Globus pallidus (tissue), 1 donor: ENCODE measurements around the gene SLX4IP.
A peak's percentile ranks its signal among the peaks of the same experiment; 100 is the strongest.
"Not testable (repeated sequence)": the region's sequence is repeated elsewhere in the genome, so short reads cannot be mapped to it uniquely, and the experiment has no call there.

Source experiments
- DNase-seq: peaks from one replicate; pipeline ENCODE4 v3.0.0-alpha.2; 2015; ENCODE audit warnings: low spot score

The SLX4IP gene

DNA sequence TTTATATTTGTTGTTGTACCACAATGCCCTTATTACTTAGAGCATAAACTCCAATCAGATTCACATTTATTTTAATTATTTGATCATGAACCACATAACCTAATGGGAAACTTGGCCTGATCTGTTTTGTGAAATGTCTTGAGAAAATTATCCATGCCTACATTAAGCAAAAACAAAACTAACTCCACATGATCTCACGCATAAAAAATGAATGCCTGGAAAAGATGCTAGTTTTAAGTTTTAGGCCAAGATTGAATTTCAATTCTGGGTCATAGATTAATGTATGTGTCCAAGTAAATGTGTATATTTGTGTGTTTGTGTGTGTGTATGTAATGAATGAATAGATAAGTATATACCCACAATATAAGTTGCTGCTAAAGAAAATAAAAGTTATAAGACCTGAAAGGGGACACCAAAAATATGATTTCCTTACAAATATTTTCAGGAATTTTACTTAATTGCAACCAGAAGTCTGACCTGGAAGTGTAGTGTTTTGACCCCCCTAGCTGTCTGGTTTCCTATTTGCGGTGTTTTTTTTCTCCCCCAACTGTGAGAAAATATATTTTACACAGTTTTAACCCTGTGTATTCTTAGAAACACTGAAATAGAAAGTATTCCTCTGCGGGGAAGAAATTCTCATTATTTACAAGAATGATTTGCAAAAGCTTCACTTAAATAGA lies 141.4 kb downstream of the SLX4IP start:
- DNase-seq = no peak

DNA sequence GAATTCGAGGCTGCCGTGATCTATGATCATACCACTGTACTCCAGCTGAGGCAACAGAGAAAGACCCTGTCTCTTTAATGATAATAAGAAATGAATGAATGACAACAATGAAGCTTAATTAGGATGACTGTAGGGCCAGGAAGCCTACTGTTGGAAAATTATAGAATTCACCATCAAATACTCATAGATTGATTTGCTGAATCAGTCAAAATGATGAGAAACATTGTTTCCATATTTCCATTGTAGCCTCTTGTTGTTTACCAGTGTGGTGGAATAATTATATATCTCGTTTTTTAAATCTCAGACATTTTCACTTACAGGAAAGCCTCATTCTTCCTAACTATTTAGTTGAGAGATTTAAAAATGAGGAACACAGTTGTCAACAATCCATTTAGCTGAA lies 142.5 kb downstream of the SLX4IP start:
- DNase-seq = no peak

DNA sequence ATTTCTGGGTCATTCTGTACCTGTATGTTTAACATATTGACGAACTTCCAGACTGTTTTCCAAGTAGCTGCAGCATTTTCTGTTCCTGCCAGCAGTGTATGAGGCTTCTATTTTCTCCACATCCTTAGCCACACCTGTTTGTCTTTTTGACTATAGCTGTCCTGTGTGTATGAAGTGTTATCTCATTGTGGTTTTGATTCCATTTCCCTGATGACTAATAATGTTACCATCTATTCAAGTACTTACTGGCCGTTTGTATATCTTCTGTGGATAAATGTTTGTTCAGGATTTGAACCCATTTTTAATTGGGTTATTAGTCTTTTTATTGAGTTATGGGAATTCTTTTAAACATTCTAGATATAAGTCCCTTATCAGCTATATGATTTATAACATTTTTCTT lies 143.5 kb downstream of the SLX4IP start:
- DNase-seq = no peak

DNA sequence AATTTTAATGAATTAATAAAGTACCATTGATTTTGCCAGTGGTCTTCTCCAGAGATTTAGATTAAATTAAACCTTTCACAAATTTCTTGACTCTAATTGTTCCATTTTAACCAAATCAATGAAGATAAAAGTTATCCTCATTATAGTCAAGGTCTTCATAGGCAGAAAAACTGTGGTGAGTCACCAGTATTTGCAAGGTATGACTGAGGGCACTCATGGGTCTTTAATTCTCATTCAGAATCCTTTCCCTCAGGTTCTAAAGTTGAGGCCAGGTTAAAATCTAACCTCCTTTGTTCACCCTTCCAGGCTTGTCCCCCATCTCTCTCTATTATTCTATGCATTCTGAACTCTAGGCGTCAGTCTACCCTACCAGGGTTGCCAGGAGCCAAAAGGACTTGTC lies 144.8 kb downstream of the SLX4IP start:
- DNase-seq = no peak

DNA sequence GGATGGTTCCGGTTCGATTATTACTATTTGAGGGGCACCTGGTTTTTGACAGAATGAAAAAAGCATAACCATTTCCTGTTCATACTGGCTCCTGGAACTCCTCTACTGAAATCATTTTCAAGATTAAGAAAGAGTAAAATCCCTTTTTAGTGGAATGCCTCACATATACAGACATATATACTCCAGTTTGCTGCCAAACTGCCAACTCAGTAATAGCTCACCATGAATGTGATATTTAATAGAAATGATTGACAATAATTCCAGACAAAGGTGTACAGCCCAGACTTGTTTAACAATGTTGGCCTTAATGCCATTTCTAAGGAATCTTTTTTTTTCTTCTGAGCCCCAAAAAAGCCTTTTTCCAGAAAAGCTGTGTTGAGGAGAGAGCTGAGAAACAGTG lies 145.6 kb downstream of the SLX4IP start:
- no peak for DNase-seq

DNA sequence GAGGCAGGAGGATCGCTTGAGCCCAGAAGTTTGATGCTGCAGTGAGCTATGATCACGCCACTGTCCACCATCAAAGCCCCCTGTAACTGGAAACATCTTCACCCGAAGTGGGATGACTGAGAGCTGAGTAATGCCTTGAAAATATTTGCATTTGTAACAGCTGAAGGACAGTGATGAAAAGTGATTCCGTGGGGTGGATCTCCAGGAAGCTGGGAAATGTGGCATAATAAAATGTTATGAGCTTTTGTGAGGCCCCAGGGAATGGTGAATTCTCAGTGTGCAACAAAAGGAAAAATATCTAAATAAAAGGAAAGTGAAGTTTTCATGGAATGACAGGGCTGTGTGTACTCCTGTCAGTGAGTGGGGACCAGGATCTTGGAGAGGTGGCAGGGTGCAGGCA lies 146.7 kb downstream of the SLX4IP start:
- no peak for DNase-seq

DNA sequence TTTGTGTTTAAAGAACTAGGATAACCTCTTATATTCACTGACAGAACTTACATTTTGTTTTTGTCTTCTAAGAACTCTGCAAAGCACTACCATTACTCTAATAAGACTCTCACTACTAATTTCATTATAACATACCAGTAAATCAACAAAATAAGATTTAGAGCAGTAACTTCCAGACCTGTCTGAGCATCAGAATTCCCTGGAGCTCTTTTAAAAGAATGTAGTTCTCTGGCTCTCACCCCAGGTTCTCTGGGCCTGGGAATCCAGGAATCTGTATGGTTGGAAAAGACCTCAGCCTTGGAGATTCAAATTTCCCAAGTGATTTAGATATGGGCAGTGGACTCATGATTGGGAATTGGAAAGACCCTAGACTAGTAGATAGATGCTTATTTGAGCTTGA lies 149.3 kb downstream of the SLX4IP start:
- no peak for DNase-seq

DNA sequence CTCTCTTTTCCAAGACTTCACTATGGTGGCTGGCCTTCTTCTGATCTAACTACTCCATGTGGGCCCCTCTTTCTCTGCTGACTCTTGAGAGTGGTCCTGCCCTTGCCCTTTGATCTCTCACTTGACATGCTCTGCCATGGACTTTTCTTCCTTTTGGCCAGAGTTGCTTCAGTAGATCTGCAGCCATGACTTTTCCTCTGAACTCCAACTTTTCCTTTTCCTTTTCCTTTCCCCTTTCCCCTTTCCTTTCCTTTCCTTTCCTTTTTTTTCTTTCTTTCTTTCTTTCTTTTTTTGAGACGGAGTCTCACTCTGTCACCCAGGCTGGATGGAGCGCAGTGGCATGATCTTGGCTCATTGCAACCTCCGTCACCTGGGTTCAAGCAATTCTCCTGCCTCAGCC lies 150.2 kb downstream of the SLX4IP start:
- no peak for DNase-seq

DNA sequence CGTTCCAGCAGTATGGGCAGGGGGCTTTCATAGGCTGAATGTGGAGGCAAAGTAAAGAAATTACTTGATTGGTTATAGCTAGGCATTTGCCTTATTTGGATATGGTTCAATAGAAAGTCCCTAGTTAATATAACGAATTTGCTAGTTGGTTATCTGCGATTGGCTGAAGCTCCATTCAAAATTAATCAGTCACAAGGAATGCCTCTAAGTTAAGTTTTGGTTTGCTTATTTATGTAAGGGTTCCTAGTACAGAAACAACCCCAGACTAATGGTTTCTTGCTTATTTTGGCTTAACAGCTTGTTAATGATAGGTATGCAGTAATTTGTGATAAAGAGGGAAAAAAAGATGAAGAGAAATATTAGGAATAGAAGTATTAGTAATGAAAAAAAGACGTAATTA lies 151.2 kb downstream of the SLX4IP start:
- DNase-seq = no peak

DNA sequence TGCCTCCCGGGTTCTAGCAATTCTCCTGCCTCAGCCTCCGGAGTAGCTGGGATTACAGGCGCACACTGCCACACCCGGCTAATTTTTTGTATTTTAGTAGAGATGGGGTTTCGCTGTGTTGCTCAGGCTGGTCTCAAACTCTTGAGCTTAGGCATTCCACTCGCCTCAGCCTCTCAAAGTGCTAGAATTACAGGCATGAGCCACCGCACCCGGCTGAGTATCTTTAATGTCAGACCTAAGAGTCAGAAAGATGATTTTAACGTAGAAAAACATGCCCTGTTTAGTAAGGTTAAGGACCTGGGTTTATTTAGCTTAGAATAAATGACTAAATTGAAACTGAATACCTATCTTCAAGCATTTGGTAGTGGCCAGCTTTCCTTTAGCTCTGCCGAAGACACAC lies 155.3 kb downstream of the SLX4IP start:
- not testable (repeated sequence) for DNase-seq

DNA sequence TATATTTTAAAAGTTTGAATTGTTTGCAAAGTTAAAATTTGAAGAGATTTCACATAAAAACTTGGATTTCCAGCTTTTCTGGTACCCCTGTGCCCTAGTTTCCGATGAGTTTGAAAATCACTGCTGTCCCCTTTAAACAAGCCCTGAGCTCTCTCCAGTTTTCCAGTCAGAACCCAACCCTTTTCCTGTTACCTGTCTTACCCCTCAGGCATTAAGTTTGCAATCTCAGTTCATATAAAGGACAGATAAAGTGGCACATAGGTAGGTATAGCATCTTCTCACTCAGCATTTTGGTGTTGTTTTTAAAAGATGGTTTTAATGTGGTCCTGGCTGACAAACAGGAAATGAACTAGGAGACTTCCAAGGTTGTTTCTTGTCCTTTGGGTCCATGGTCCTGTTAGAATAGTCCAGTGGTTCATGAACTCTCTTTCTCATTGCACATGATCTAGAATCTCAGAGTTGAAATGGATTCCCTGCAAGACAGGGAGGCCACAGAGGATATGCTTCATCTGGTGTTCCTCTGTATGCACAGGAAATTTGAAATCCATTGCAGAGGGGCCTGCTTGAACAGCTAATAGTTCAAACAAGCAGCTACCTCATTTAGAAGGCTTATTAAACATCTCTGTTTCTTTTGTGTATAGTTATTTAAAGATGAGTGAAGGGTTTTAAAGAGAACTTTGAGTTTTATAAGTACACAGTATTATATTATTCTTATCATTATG lies 156.0 kb downstream of the SLX4IP start:
- DNase-seq = no peak

DNA sequence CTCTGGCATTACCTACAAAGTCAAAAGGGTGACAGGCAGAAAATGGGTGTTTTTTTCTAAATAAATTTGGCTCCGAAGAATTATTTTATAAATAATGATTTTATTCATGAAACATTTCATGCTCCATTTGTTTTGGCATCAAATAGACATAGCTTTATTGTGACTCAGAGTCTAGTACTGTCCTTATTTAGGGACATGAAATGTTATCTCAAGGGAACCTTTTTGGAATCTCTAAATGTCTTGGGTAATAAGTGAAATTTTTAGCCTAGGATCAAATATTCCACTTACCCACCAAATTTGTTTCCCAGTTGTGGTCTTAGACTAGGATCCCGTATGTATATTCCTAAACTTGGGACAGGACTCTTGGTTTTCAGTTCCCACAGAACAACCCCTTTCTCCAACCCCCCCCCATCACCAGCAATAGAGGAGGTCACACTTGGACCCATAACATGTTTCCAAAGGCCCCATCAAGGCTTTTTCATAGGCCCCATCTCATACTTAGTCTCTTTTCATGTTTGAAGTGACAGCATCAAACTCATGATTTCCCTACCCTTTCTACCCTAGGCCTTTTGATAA lies 156.9 kb downstream of the SLX4IP start:
- DNase-seq = no peak

DNA sequence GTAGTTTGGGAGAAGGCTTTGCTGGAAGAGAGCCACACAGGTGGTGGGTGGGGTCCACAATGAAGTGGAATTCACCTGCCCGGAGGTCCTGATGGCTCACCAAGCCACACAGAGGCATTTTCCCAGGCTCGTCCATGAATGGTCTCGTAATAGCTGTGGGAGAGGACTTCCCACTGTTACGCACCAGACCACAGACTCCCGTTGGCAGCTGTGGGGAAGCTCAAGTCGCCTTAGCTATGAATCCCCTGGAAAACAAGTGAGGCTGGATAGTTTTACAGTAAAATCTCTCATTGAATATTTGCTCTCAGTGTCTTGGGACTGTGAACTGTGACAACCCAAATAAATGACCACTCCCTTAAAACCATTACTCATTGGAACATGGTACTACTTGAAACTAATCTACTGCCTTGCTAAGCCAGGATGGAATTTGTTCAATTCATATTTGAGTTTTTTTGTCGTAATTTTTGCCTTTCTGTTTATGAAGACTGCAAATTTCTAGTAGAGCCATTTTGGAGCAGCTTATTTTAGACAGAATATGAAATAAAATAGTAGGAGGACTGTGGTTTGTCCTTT lies 159.3 kb downstream of the SLX4IP start:
- no peak for DNase-seq

DNA sequence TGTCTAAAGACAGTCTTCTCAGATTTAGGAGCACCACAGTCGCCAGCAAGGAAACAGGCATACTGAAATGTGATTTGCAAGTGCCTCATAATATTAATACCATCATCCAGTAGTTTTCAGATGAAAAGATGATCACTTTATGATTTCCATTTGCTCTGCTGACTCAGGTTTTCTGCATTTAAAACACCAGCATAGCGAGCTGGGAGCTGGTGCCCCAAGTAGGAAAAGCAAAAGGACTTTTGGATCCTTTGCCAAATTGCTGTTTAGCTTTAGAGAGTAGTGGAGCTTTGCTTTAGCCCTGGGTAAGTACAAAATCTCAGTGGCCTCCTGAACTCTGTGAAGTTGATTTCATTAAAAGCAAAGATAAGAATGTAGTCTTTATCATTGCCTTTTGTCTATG lies 160.2 kb downstream of the SLX4IP start:
- DNase-seq = no peak

DNA sequence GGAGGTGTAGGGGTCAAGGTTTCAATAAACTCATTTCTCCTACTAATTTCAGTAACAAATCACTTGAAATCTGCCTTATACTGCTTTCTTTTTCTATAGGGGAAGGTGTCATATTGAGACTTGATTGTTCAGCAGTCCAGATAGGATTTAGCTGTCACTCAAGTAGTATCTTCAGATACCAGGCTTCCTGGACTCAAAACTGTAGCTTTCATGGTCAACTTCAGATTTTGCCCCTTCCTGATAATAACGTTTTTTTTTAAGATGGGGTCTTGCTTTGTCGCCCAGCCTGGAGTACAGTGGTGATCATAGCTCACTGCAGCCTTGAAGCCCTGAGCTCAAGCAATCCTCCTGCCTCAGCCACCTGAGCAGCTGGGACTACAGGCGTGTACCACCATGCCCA lies 160.9 kb downstream of the SLX4IP start:
- no peak for DNase-seq

DNA sequence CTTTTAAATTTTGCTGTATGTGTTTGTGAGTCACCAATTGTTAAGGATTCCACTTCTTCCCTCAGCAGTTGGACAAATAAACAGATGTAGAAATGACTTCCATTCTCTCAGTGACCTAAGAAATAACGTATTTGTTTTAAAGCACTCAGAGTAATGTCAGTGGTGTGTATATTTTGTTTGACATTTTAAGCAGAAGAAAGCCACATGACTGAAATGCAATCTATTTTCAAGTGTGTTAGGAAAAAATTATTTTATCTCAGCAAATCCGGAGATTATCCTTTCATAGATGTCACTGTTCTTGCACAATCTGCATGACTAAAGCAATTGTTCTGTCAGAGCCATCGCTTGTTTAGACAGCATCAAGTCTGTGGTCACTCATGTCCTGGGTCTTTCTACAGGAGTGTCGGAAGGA lies 161.6 kb downstream of the SLX4IP start:
- peak; percentile 48 for DNase-seq

DNA sequence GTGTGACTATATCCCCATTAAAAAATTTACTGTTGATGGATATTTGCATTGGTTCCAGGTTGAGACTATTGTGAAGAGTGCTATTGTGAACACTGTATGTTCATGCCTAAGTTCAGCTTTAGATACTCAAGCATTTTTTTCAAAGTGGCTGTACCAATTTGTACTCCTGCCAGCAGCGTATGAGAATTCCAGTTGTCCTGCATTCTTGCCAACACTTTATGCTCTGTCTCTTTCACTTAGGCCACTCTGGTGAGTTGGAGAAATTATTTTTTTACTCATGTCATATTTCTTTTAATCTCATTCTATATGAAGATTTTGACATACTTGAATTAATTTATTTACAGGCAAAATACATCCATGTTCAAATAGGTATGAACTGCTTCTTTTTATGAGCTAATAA lies 162.5 kb downstream of the SLX4IP start:
- no peak for DNase-seq

DNA sequence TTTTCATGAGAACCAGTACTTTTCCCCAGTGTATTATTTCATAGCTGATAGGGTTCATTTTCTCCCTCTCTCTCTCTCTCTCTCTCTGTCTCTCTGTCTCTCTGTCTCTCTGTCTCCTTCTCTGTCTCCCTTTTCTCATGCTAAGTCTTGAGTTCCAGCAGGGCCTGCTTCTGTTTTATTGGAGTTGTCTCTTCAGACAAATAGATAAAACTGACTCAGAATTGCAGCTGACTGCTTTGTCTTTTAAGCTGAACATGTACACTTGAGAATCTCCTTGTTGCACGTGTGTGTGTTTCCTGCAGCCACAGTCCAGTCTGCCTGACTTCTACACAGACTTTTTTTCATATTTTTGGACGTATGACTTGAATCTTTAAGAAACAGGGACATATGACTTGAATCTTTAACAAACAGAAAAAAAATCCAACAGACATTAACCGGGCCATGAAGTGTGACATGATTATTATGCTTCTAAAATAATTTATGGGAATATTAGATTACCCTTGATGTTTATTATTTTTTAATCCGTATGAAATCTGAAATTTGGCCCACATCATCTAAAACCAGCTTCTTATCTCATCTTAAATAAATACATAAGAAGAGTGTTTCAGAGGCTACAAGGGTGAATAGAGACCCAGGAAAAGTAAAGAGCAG lies 167.2 kb downstream of the SLX4IP start:
- DNase-seq = no peak

DNA sequence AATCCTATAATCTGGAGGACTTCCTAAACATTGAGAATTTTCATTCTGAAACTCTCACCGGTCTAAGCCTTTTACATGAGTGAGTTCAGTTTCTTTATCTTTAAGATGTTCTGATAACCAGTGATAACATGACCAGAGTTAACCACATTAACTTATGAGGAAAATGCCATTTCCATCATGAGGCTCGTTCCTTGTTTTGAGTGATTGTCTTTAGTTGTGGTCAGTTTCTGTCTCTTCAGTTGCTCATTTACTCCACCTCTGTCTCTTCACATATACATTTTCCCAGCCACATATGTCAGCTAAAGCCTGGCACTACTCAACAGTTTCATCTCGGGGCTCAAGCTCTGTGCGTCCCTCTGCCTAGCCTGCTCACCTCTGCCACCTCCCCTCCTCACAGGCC lies 168.3 kb downstream of the SLX4IP start:
- no peak for DNase-seq

DNA sequence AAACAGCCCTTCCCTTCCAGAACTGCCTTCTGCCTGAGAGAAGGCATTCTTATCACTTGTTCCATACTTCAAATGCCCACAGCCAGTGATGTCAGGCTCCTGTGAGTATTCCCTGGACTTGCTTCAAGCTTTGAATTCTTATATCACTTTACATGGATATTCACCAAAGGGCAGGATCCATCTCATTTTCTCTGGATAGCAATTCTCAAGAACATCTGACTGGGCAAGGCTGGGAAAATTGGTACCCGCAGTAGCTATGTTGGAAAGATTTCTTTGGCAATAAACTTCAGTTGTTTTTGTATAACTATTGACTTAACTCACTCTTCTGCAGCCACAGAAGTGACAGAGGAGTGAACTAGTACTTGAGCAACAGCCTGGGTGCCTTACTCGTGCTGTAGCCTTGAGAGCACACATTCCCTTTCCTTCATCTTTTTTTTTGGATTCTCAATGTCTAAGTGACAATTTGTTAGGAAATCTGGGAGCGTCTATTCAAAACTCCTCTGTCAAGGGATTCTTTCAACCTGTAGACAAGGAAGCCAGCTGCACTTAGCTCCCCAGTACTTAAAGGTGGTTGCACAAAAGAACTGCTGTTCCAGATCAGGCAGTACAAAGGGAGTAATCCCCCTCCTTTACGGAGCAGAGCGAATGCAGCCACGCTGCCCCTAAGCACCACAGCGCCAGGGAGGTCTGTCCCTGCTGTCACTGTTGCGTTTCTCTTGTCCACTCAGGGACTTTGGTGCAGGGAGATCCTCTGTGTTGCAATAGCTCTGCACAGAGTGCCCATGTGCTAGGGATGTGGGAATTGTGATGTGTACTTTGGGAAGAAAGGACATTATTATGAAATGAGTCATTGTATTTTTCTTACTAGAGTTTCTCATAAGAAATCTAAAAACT lies 169.1 kb downstream of the SLX4IP start:
- peak; percentile 44 for DNase-seq

DNA sequence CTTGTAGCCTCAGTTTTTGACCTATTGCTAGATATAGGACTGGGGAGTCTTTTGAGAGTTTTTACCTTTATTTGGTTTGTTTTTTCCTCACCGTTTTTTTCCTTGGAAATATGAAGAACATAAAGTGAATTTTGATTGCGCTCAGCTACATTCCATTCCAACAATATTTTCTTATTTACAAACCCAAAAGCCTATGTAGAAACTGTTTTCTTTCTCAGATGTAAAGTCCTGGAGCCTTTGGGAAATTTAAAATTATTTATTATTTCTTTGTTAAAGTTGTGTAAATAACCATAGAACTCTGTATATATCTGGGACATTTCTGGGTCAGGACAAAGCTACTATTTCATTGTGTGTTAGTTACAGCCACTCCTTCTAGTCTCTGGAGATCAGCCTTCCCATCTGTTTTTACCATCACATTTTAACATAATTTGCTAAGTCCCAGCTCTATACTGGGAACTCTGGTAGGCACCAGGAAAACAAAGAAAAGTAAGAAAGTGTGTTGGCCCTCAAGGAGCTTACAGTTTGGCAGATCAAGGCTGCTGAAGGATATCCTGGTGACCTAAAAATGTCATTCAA lies 169.8 kb downstream of the SLX4IP start:
- no peak for DNase-seq
